Mesothelial cell of epicardium (in vitro differentiated cells): ENCODE data around the gene FLOT2. TPM values are rescaled to one million over a fixed set of nuclear protein-coding genes. Genes with fewer than 3 reads are reported as not detected.
"Not testable (repeated sequence)": the region's sequence is repeated elsewhere in the genome, so short reads cannot be mapped to it uniquely, and the experiment has no call there.

Experiments
- DNase-seq, 2 experiments: peaks; one replicate each; pipeline ENCODE4 v3.0.0; 2021; ENCODE audit warnings: low spot score in 2 of 2; ENCODE audit not compliant: unreplicated experiment in 2 of 2
- H3K27ac Mint-ChIP-seq: 2 replicates; pipeline ENCODE4 v1.8.0; 2021; ENCODE audit warnings: mixed read lengths
- H3K27me3 Mint-ChIP-seq: 2 replicates; pipeline ENCODE4 v1.8.0; 2021; ENCODE audit warnings: low read depth, mixed read lengths
- H3K36me3 Mint-ChIP-seq: 2 replicates; pipeline ENCODE4 v1.8.0; 2021; ENCODE audit warnings: mixed read lengths
- H3K4me1 Mint-ChIP-seq: 2 replicates; pipeline ENCODE4 v1.8.0; 2021; ENCODE audit warnings: mixed read lengths
- H3K4me3 Mint-ChIP-seq: 2 replicates; pipeline ENCODE4 v1.8.0; 2021; ENCODE audit warnings: mild to moderate bottlenecking, moderate library complexity, mixed read lengths
- H3K9me3 Mint-ChIP-seq: 2 replicates; pipeline ENCODE4 v1.8.0; 2021; ENCODE audit warnings: mixed read lengths
- CTCF ChIP-seq: fragments of 200-600 bp; sonication (generic); IDR thresholded peaks from one replicate; pipeline ENCODE4 v1.5.0; 2021; ENCODE audit warnings: antibody characterized with exemption; ENCODE audit not compliant: unreplicated experiment
- microRNA-seq: library from miRNA; unstranded; fragments of <30 nt; microRNA quantifications from one replicate; pipeline ENCODE4 v1.2.0, GENCODE V29; 2021; ENCODE audit warnings: inconsistent platforms, mixed read lengths
- total RNA-seq: library from RNA; stranded (reverse); gene quantifications from 3 replicates; pipeline ENCODE4 v1.2.1, GENCODE V29; 2021

FLOT2 gene
- total RNA-seq, 1 donor from 2014 or later = 85.4 TPM

DNA sequence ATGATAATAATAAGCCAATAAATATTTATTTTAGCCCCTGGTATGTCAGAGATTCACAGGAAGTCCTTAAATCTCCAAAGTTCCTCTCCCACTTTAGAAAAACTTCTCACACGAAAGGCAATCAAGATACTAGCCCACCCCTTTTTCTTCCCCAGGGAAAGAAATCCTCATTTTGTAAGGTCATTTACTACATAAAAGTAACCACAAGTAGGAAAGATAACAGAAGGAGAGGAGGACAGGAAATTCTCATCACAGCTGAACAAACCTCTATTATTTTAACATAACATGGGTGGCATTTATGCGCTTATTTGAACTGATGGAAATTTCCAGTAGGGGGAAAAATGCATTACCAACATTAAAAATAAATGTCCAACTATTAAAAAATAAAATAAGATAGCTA is 58.3 kb downstream of the FLOT2 start:
- DNase-seq = no peak
- no peak overlapping the region for H3K4me3 Mint-ChIP-seq
- peak overlapping the region; percentile 74 for H3K27ac Mint-ChIP-seq

DNA sequence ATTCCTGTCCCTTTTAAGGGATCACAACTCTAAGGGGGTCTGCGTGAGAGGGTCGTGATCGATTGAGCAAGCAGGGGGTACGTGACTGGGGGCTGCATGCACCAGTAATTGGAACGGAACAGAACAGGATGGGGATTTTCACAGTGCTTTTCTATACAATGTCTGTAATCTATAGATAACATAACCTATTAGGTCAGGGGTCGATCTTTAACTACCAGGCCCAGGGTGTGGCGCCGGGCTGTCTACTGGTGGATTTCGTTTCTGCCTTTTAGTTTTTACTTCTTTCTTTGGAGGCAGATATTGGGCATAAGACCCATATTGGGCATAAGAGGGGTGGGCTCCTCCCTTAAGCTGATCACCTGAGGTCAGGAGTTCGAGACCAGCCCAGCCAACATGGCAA is 61.0 kb downstream of the FLOT2 start:
- not testable (repeated sequence) for H3K27me3 Mint-ChIP-seq, H3K9me3 Mint-ChIP-seq, H3K4me3 Mint-ChIP-seq, H3K4me1 Mint-ChIP-seq, H3K36me3 Mint-ChIP-seq, DNase-seq, H3K27ac Mint-ChIP-seq

More for the DNA sequence above, 58.3 kb downstream of the FLOT2 start:
- H3K9me3 Mint-ChIP-seq = no peaks in the 10 kb centered on the region
- TF ChIP-seq CTCF = no peak
- peaks cover 20% of the 10 kb centered on the region for H3K4me1 Mint-ChIP-seq
- H3K36me3 Mint-ChIP-seq = peaks cover 2% of the 10 kb centered on the region
- no peaks in the 10 kb centered on the region for H3K27me3 Mint-ChIP-seq

GRCh38 chr17:28834420-28834819 is 63.1 kb downstream of the FLOT2 start:
- H3K4me1 Mint-ChIP-seq = peaks cover 2% of the 10 kb centered on the region
- H3K9me3 Mint-ChIP-seq = no peaks in the 10 kb centered on the region
- no peaks in the 10 kb centered on the region for H3K27me3 Mint-ChIP-seq
- H3K4me3 Mint-ChIP-seq = no peak overlapping the region
- DNase-seq = no peak
- peaks cover 10% of the 10 kb centered on the region for H3K36me3 Mint-ChIP-seq
- peak overlapping the region; percentile 0 for H3K27ac Mint-ChIP-seq
- no peak for TF ChIP-seq CTCF

Small RNAs within 50 kb of the gene (microRNA-seq; reads per million reads assigned to microRNA genes)
- gene MIR451B = not detected

Other genes starting within 250 kb of the FLOT2 start
- 51.0 to 57.9 TPM (median 56.6 TPM) in 3 replicates for gene SDF2, start 235.8 kb downstream of the FLOT2 start, total RNA-seq
- 82.7 to 91.8 TPM (median 89.0 TPM) in 3 replicates for gene SUPT6H, start 235.5 kb downstream of the FLOT2 start, total RNA-seq
- gene PROCA1, start 185.8 kb downstream of the FLOT2 start, total RNA-seq = 9.2 to 11.7 TPM (median 10.4 TPM) in 3 replicates
- 172 to 181 TPM (median 178 TPM) in 3 replicates for gene RAB34, start 179.9 kb downstream of the FLOT2 start, total RNA-seq
- gene RPL23A, start 177.7 kb downstream of the FLOT2 start, total RNA-seq = 1,669 to 1,804 TPM (median 1,792 TPM) in 3 replicates
- gene TLCD1, start 171.5 kb downstream of the FLOT2 start, total RNA-seq = 2.3 to 3.8 TPM (median 3.3 TPM) in 3 replicates
- gene NEK8, start 168.9 kb downstream of the FLOT2 start, total RNA-seq = 5.2 to 7.6 TPM (median 5.9 TPM) in 3 replicates
- gene TRAF4, start 153.7 kb downstream of the FLOT2 start, total RNA-seq = 252 to 259 TPM (median 254 TPM) in 3 replicates
- 36.3 to 37.9 TPM (median 37.7 TPM) in 3 replicates for gene FAM222B, start 54.9 kb downstream of the FLOT2 start, total RNA-seq
- 37.4 to 43.4 TPM (median 38.4 TPM) in 3 replicates for gene ERAL1, start 42.7 kb downstream of the FLOT2 start, total RNA-seq
- gene DHRS13, start 5.3 kb upstream of the FLOT2 start, total RNA-seq = 10.3 to 12.4 TPM (median 12.1 TPM) in 3 replicates
- gene PHF12, start 53.8 kb upstream of the FLOT2 start, total RNA-seq = 60.1 to 69.3 TPM (median 60.3 TPM) in 3 replicates
- not detected in 3 replicates for gene SEZ6, start 108.3 kb upstream of the FLOT2 start, total RNA-seq
- gene PIPOX, start 145.4 kb upstream of the FLOT2 start, total RNA-seq = 4.1 to 5.0 TPM (median 4.4 TPM) in 3 replicates